Mesenchymal stem cell (in vitro differentiated cells and primary cell): ENCODE results near the gene RBMS3.

ENCODE experiments used
- DNase-seq: peaks from one replicate; pipeline ENCODE4 v3.0.0-alpha.2; 2013
- H2AFZ ChIP-seq: one replicate; pipeline ENCODE4 v1.6.1; 2013; ENCODE audit warnings: low read depth, mild to moderate bottlenecking, control low read depth, inconsistent platforms, low read length, moderate library complexity
- H2AK5ac ChIP-seq: 2 replicates; pipeline ENCODE4 v1.6.1; 2013; ENCODE audit warnings: low read length, moderate library complexity, mild to moderate bottlenecking, inconsistent platforms; ENCODE audit not compliant: severe bottlenecking
- H2BK120ac ChIP-seq: one replicate; pipeline ENCODE4 v1.6.1; 2013; ENCODE audit warnings: low read depth, mild to moderate bottlenecking, inconsistent platforms, low read length, moderate library complexity
- H2BK12ac ChIP-seq, 2 experiments: one replicate each; pipeline ENCODE4 v1.6.1; 2013; ENCODE audit warnings: inconsistent platforms in 2 of 2, low read length in 2 of 2, mild to moderate bottlenecking in 2 of 2, moderate library complexity in 2 of 2, control low read depth in 1 of 2
- H2BK15ac ChIP-seq: one replicate; pipeline ENCODE4 v1.6.1; 2013; ENCODE audit warnings: mild to moderate bottlenecking, low read depth, inconsistent platforms; ENCODE audit not compliant: poor library complexity, severe bottlenecking
- H2BK5ac ChIP-seq: 2 replicates; pipeline ENCODE4 v1.6.1; 2013; ENCODE audit warnings: low read depth, mild to moderate bottlenecking, low read length, control low read depth, inconsistent platforms; ENCODE audit not compliant: poor library complexity, severe bottlenecking
- H3K14ac ChIP-seq, 2 experiments: one replicate each; pipeline ENCODE4 v1.6.1; 2013; ENCODE audit warnings: inconsistent platforms in 2 of 2, low read length in 2 of 2, control low read depth in 1 of 2, mild to moderate bottlenecking in 1 of 2, moderate library complexity in 1 of 2
- H3K18ac ChIP-seq, 2 experiments: one replicate each; pipeline ENCODE4 v1.6.1; 2013; ENCODE audit warnings: inconsistent platforms in 2 of 2, low read length in 2 of 2, control low read depth in 1 of 2, low read depth in 1 of 2, mild to moderate bottlenecking in 1 of 2
- H3K23ac ChIP-seq, 2 experiments: one replicate each; pipeline ENCODE4 v1.6.1; 2013; ENCODE audit warnings: inconsistent platforms in 2 of 2, low read length in 2 of 2, mild to moderate bottlenecking in 2 of 2, moderate library complexity in 2 of 2, control low read depth in 1 of 2
- H3K27ac ChIP-seq: 2 replicates; pipeline ENCODE4 v1.5.1; 2013; ENCODE audit warnings: mild to moderate bottlenecking, moderate library complexity, low read length, control low read depth, inconsistent platforms; ENCODE audit not compliant: poor library complexity, severe bottlenecking
- H3K27me3 ChIP-seq, 2 experiments: 2 replicates each; pipeline versions ENCODE4 v1.6.1 to v1.7.0; 2013; ENCODE audit warnings: low read length in 2 of 2, mild to moderate bottlenecking in 2 of 2, moderate library complexity in 2 of 2, control low read depth in 1 of 2, inconsistent platforms in 1 of 2; ENCODE audit not compliant: control insufficient read depth in 1 of 2, insufficient read depth in 1 of 2
- H3K36me3 ChIP-seq, 2 experiments: 2 replicates each; pipeline versions ENCODE4 v1.6.1 to v1.7.0; 2013; ENCODE audit warnings: low read length in 2 of 2, control low read depth in 1 of 2, inconsistent platforms in 1 of 2, low read depth in 1 of 2, mild to moderate bottlenecking in 1 of 2; ENCODE audit not compliant: insufficient read depth in 2 of 2, control insufficient read depth in 1 of 2
- H3K4ac ChIP-seq, 2 experiments: one replicate each; pipeline ENCODE4 v1.6.1; 2013; ENCODE audit warnings: inconsistent platforms in 2 of 2, low read length in 2 of 2, mild to moderate bottlenecking in 2 of 2, moderate library complexity in 2 of 2, control low read depth in 1 of 2, low read depth in 1 of 2
- H3K4me1 ChIP-seq: 2 replicates; pipeline ENCODE4 v1.6.1; 2013; ENCODE audit warnings: low read depth, low read length, control low read depth; ENCODE audit not compliant: control insufficient read depth, insufficient read depth
- H3K4me2 ChIP-seq: 2 replicates; pipeline ENCODE4 v1.6.1; 2013; ENCODE audit warnings: low read length, mild to moderate bottlenecking, inconsistent platforms; ENCODE audit not compliant: poor library complexity, severe bottlenecking
- H3K4me3 ChIP-seq, 2 experiments: 2 replicates each; pipeline versions ENCODE4 v1.5.1 to v1.7.0; 2013; ENCODE audit warnings: low read length in 2 of 2, mild to moderate bottlenecking in 2 of 2, control low read depth in 1 of 2, low read depth in 1 of 2; ENCODE audit not compliant: insufficient read depth in 1 of 2
- H3K79me1 ChIP-seq: replicated peaks from 2 replicates; pipeline ENCODE4 v1.6.1; 2013; ENCODE audit warnings: mild to moderate bottlenecking, control low read depth, low read length, inconsistent platforms; ENCODE audit not compliant: poor library complexity, severe bottlenecking
- H3K9ac ChIP-seq: 2 replicates; pipeline ENCODE4 v1.7.0; 2013; ENCODE audit warnings: mild to moderate bottlenecking, low read length, moderate library complexity
- H3K9me3 ChIP-seq: 2 replicates; pipeline ENCODE4 v1.7.0; 2013; ENCODE audit warnings: mild to moderate bottlenecking, low read length; ENCODE audit not compliant: control insufficient read depth
- H4K8ac ChIP-seq: one replicate; pipeline ENCODE4 v1.6.1; 2013; ENCODE audit warnings: inconsistent platforms, mild to moderate bottlenecking, low read length, moderate library complexity
- H4K91ac ChIP-seq: one replicate; pipeline ENCODE4 v1.6.1; 2013; ENCODE audit warnings: mild to moderate bottlenecking, low read length, inconsistent platforms
- WGBS: methylation state at CpG from one replicate; pipeline ENCODE4 v1.1.7; 2013; ENCODE audit warnings: mixed read lengths; 5-methylcytosine and 5-hydroxymethylcytosine counted together

Gene RBMS3

GRCh38 chr3:29747991-29748390, 467.1 kb downstream of the RBMS3 start:
- Histone ChIP-seq H3K4me1 (peaks cover 3% of the 10 kb centered on the region), H2BK5ac (no peak overlapping the region), H2BK12ac (no peak overlapping the region), H3K4me2 (no peak overlapping the region), H3K4me3 (no peak overlapping the region), H3K4ac (no peak overlapping the region), H2AK5ac (no peak overlapping the region), H3K36me3 (no peaks in the 10 kb centered on the region), H3K9me3 (no peaks in the 10 kb centered on the region), H4K8ac (no peak overlapping the region), H3K18ac (no peak overlapping the region), H2BK15ac (no peak overlapping the region), H2BK120ac (no peak overlapping the region), H4K91ac (no peak overlapping the region), H3K14ac (no peak overlapping the region), H3K79me1 (peaks cover 10% of the 10 kb centered on the region), H3K23ac (no peak overlapping the region), H3K9ac (no peak overlapping the region), H2AFZ (no peak overlapping the region), H3K27ac (no peak overlapping the region), H3K27me3 (no peaks in the 10 kb centered on the region)
- no peak for DNase-seq

DNA sequence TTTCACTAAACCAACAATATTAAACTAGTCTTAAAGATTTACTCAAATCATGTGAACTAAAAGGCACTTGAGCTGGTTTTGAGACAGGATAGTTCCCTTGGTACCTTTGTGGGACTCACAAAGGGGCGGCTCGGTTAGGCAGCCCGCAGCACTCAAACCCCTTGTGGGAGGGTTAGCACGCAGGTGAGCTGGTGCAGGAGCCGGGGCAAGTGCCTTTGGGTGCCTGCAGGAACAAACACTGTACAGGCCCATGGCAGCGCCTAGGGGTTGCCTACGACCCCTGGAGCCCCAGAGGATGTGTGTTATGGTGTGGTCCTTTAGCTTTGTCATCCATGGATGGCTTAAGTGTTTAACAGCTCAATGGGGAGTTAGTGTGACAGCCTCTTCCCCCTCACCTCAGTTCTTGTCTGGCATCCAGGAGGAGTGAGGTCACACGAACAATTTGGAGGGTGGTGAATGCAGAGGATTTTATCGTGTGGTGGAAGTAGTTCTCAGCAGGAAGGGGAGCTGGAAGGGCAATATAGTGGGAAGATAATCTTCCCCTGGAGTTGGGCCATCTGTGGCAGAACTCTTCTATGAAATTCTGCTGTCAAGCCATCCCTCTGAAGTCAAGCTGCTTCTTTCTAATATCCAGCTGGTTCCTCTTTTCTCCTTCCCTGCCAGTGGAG, 470.9 kb downstream of the RBMS3 start:
- Histone ChIP-seq H3K18ac (peak overlapping the region in 1 of 2 experiments; percentile 8), H2AFZ (no peak overlapping the region), H3K4ac (no peak overlapping the region), H2BK5ac (no peak overlapping the region), H3K9me3 (no peaks in the 10 kb centered on the region), H3K27ac (no peak overlapping the region), H3K14ac (no peak overlapping the region), H4K91ac (no peak overlapping the region), H3K23ac (no peak overlapping the region), H3K4me3 (no peak overlapping the region), H3K27me3 (no peaks in the 10 kb centered on the region), H3K36me3 (no peaks in the 10 kb centered on the region), H2AK5ac (no peak overlapping the region), H3K9ac (no peak overlapping the region), H2BK12ac (no peak overlapping the region), H2BK15ac (no peak overlapping the region), H4K8ac (peak overlapping the region; percentile 13), H2BK120ac (no peak overlapping the region), H3K4me2 (no peak overlapping the region), H3K79me1 (peaks cover 11% of the 10 kb centered on the region), H3K4me1 (peaks cover 3% of the 10 kb centered on the region)
- WGBS = 89% methylated on average over 9 of the region's 9 CpGs
- DNase-seq = no peak

GRCh38 chr3:29754346-29754745, 473.5 kb downstream of the RBMS3 start:
- Histone ChIP-seq H3K23ac (no peak overlapping the region), H3K9ac (no peak overlapping the region), H3K4me3 (no peak overlapping the region), H2BK120ac (no peak overlapping the region), H3K9me3 (no peaks in the 10 kb centered on the region), H3K14ac (no peak overlapping the region), H3K27ac (no peak overlapping the region), H4K8ac (no peak overlapping the region), H2BK5ac (no peak overlapping the region), H3K18ac (no peak overlapping the region), H3K79me1 (peaks cover 11% of the 10 kb centered on the region), H4K91ac (no peak overlapping the region), H2AFZ (no peak overlapping the region), H2BK12ac (no peak overlapping the region), H3K27me3 (no peaks in the 10 kb centered on the region), H2AK5ac (no peak overlapping the region), H2BK15ac (no peak overlapping the region), H3K4ac (no peak overlapping the region), H3K36me3 (no peaks in the 10 kb centered on the region), H3K4me2 (no peak overlapping the region), H3K4me1 (peaks cover 3% of the 10 kb centered on the region)
- 100% methylated on average over 1 of the region's 1 CpG for WGBS
- DNase-seq = no peak

GRCh38 chr3:29755416-29755815, 474.5 kb downstream of the RBMS3 start:
- Histone ChIP-seq H2BK5ac (no peak overlapping the region), H3K14ac (no peak overlapping the region), H3K18ac (no peak overlapping the region), H3K36me3 (no peaks in the 10 kb centered on the region), H2AK5ac (peak overlapping the region; percentile 52), H3K9ac (no peak overlapping the region), H2BK12ac (no peak overlapping the region), H3K9me3 (no peaks in the 10 kb centered on the region), H4K91ac (no peak overlapping the region), H2BK15ac (no peak overlapping the region), H3K27me3 (no peaks in the 10 kb centered on the region), H3K4me1 (peaks cover 5% of the 10 kb centered on the region), H3K23ac (no peak overlapping the region), H4K8ac (no peak overlapping the region), H3K4ac (no peak overlapping the region), H2AFZ (no peak overlapping the region), H3K27ac (no peak overlapping the region), H2BK120ac (no peak overlapping the region), H3K4me3 (no peak overlapping the region), H3K4me2 (no peak overlapping the region), H3K79me1 (peaks cover 11% of the 10 kb centered on the region)
- 39% methylated on average over 1 of the region's 1 CpG for WGBS
- DNase-seq = peak; percentile 19
